UCSD-AML1 (cell line): ENCODE results near the gene KLHL15.

Experiments
- DNase-seq: peaks from one replicate; lab custom pipeline; 2025; ENCODE audit not compliant: unreplicated experiment; lab: John Stamatoyannopoulos, UW

KLHL15 gene

DNA sequence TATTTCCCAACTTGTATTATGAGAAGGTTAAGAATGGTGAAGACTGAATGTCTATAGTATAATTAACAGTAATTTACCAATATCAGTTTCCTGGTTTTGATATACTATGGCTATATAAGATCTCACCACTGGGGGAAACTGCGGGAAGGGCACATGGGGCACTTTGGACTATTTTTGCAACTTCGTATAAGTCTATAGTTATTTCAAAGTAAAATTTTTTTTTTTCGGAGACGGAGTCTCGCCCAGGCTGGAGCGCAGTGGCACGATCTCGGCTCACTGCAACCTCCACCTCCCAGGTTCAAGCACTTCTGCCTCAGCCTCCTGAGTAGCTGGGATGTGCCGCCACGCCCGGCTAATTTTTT lies 73.1 kb downstream of the KLHL15 start:
- DNase-seq: no peak

DNA sequence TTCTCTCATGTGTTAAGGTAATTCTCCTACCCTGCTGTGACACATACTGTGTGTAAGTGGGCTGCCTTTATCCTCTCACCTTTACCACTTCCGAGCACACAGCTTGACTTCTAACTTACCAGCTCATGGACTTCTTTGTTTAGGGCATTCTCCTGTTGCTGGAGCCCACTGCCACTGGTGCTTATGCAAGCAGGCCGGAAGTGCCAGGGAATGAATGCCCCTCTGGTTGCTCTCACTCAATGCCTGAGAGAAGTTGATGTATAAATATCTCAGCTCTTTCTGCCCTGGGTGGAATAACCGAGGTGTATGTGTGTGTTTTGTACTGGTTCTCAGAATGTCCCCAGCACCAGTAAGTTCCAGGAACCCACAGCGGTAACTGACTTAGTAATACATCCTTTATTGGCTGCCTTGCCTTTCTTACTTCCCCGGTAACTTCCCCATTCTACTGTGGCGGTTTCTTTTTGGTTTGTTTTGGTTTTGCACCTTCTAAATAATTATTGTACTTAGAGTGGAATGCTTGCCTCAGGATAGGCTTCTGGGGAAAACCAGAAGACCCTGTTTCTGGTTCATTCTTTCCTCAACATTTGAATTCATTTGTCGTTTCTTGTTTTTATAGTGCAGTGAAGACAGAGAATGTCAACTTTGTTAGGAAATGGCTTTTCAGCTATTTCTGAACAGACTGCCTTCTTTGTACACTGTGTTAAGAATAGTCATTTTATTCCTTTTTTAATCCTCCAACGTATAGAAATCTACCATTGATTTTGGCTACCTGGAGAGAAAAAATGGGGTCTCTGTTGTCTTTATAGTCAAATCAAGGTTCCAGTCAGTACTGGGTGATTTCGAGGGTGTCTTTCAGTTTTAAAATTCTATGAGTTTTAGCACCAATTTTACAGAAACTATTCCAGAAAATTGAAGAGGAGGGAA lies 73.7 kb downstream of the KLHL15 start:
- peak; percentile 44 for DNase-seq

DNA sequence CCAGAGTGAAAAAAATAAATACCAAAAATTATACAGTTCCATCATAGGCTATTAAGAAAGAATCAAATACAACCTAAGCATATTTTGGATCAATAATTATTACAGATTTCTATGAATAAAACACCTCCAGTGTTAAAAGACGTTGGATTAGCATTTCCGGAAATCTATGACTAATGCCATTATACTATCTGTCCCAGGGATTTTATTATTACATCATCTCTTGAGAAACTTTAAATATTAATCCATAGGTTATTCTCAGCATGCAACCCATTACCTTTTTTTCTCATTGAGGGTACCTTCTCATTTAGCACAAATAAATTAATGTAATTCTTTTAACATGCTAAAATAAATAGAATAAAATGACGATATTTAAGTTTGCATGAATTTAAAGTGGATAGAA lies 74.6 kb downstream of the KLHL15 start:
- DNase-seq: no peak

DNA sequence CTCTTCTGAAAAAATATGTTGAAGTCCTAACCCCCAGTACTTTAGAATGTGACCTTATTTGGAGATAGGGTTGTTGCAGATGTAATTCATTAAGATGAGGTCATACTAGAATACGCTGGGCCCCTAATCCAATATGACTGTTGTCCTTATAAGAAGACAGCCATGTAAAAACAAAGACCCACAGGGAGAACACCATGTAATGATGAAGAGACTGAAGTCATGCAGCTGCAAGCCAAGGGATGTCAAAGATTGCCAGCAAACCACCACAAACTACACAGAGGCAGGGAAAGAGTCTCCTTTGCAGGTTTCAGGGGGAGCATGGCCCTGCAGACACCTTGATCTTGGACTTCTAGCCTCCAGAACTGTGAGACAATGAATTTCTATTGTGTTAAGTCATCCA lies 81.8 kb downstream of the KLHL15 start:
- no peak for DNase-seq

DNA sequence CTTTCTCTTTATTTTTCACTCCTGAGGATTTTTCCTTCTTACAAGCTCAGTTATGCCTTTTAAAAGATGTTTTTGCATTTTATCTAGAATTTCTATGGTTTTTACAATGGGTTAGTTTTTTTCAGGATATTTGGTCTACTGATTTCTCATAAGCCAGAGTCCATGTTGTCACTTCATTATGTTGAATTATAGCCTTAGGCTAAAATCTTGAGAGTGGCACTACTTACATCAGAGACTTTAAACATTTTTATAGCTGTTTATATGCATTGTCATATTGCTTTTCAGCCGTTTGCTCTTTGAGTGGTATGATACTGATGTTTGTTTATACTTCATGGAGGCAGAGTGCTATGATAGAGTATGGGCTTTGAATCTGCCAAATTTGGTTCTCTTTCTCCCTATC lies 82.8 kb downstream of the KLHL15 start:
- no peak for DNase-seq

DNA sequence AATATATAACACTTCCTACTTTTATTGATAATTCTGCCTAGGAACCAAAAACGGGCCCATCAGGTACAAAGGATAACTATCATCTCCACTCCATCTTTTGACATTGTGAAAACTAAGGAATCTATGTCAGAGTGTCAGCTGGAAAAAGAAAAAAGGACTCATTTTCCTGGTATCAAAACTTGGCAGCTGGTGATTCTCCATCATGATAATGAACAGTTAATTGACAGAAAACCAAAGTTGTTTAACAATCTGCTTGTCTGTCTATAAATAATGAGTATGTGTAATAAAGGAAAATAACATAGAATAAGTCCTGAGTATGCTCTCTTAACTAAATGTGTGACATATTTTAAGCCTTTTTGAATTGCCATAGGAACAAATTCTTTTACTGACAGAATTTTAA lies 87.8 kb downstream of the KLHL15 start:
- DNase-seq: no peak

DNA sequence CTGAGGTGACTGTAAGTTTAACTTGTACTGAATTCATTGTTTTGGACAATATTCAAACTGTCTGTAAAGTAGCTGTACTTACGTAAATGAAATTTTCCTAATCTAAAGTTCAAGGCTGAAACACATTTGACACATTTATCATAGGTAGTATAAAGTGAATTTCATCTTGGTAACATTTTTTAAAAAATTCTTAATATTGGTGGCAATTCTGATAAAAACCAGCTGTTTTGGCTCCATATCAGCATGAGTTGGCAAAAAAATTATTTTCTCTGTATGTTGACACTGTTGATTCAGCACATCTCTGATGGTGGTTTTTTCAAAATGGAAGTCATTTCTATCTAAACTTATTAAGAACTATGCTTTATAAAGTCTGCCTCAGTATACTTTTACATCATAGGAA lies 88.3 kb downstream of the KLHL15 start:
- DNase-seq: no peak

DNA sequence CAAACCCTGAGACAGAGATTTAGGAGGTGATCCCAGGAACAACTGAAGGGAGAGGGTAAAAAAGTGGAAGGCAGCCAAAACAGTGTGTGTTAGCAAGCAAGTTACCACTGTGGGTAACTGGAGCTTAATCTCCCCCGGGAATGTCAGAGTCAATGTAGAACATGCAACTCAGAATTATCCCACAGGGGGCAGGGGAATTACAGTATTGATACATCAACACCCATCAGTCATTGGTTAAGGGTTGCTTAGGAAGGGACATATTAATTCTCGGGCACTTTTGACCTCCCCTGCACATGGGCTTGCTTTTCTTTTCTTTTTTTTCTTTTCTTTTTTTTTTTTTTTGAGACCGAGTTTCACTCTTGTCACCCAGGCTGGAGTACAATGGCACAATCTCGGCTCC lies 89.9 kb downstream of the KLHL15 start:
- DNase-seq: no peak

DNA sequence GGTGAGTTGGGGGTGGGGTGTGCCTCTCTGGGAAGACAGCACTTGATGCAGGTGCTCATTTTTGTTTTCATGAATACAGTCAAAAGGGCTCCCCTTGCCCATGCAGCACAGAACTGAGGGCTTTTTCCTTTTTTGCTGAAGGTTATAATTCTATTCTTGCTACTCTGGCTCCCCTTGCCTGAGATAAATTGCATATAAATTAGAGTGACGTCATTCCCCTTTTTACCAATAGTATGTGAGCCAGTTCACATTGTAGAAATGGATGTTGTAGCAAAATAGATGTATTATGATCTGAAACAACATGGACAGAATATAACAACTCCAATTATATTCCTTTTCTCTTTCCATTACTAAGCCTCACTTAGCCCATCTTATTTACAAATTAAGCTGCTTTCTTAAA lies 90.8 kb downstream of the KLHL15 start:
- no peak for DNase-seq

DNA sequence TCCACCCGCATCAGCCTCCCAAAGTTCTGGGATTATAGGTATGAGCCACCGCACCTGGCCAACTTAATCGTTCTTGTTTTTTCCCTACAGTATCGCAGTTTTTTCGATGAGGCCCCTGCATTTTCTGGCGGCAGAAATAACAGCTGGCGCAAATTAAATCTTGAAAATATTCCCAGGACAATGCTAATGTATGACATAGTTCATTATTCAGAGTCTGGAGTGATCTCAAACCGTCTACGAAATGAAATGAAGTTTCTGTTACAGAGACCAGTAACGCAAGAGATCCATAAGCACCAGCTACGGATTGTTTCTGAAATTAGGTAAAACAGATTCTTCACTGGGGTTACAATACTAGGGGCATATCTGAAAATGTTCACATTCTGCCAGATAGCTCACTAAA lies 91.9 kb downstream of the KLHL15 start:
- DNase-seq: no peak
